SK-N-SH (cell line): Measurements from ENCODE around the gene VWF.
"Not testable (repeated sequence)": the region's sequence is repeated elsewhere in the genome, so short reads cannot be mapped to it uniquely, and the experiment has no call there.

ENCODE experiments used
- PBX3 ChIP-seq: IDR thresholded peaks from 2 replicates; pipeline ENCODE4; 2012
- TAF1 ChIP-seq: IDR thresholded peaks from 2 replicates; pipeline ENCODE4 v1.6.1; 2012; ENCODE audit warnings: low read depth, mild to moderate bottlenecking, low read length, moderate library complexity, borderline replicate concordance

GRCh38 chr12:6025703-6026298 lies 98.7 kb downstream of the VWF start:
- TF ChIP-seq TAF1, PBX3: not testable (repeated sequence)
